CD14-positive monocyte (primary cell): ENCODE data around the gene SWT1. TPM values are rescaled to one million over a fixed set of nuclear protein-coding genes. Genes with fewer than 3 reads are reported as not detected.

Experiments
- DNase-seq, 3 donors: peaks; one replicate each; pipeline ENCODE4 v3.0.0-alpha.2; 2011 to 2022
- H2AFZ ChIP-seq: 2 replicates; pipeline ENCODE4 v1.6.0; 2012; ENCODE audit warnings: mild to moderate bottlenecking, low read depth, low read length, inconsistent platforms; ENCODE audit not compliant: insufficient read depth, poor library complexity, severe bottlenecking
- H3K27ac ChIP-seq, 2 donors: 1 replicate in 1 of 2; 2 replicates in 1 of 2; pipeline ENCODE4 v1.5.1; 2012 to 2013; ENCODE audit warnings: low read length in 2 of 2, control low read depth in 1 of 2, inconsistent platforms in 1 of 2, low read depth in 1 of 2, mild to moderate bottlenecking in 1 of 2
- H3K27me3 ChIP-seq, 2 donors: one replicate each; pipeline versions ENCODE4 v1.6.0 to v1.6.1; 2011 to 2013; ENCODE audit warnings: low read length in 2 of 2; ENCODE audit not compliant: control insufficient read depth in 2 of 2, insufficient read depth in 2 of 2
- H3K36me3 ChIP-seq, 2 donors: replicated peaks in 1 of 2; 1 replicate in 1 of 2; 2 replicates in 1 of 2; pipeline versions ENCODE4 v1.5.1 to v1.6.1; 2012 to 2013; ENCODE audit warnings: low read length in 2 of 2, control low read depth in 1 of 2, inconsistent platforms in 1 of 2, mild to moderate bottlenecking in 1 of 2; ENCODE audit not compliant: insufficient read depth in 2 of 2, control insufficient read depth in 1 of 2
- H3K4me1 ChIP-seq, 2 donors: 1 replicate in 1 of 2; 2 replicates in 1 of 2; pipeline versions ENCODE4 v1.5.1 to v1.6.1; 2012 to 2013; ENCODE audit warnings: low read length in 2 of 2, control low read depth in 1 of 2, inconsistent platforms in 1 of 2, mild to moderate bottlenecking in 1 of 2, moderate library complexity in 1 of 2; ENCODE audit not compliant: insufficient read depth in 2 of 2, control insufficient read depth in 1 of 2
- H3K4me2 ChIP-seq: replicated peaks from 2 replicates; pipeline ENCODE3; 2012; ENCODE audit warnings: low read length, moderate library complexity, mild to moderate bottlenecking; ENCODE audit not compliant: poor library complexity, severe bottlenecking; ENCODE audit errors: extremely low read depth
- H3K4me3 ChIP-seq, 3 experiments: fragments of 200-600 bp in 1 of 3; sonication (generic) in 1 of 3; replicated peaks in 1 of 3; 1 replicate in 2 of 3; 2 replicates in 1 of 3; pipeline ENCODE4 v1.5.1; 2011 to 2013; ENCODE audit warnings: low read length in 3 of 3, mild to moderate bottlenecking in 3 of 3, control low read depth in 2 of 3, low read depth in 2 of 3, inconsistent platforms in 1 of 3, moderate library complexity in 1 of 3
- H3K79me2 ChIP-seq: 2 replicates; pipeline ENCODE4 v1.6.0; 2012; ENCODE audit warnings: mild to moderate bottlenecking, control low read depth, inconsistent platforms, low read length, moderate library complexity; ENCODE audit not compliant: insufficient read depth
- H3K9ac ChIP-seq: 2 replicates; pipeline ENCODE4 v1.6.0; 2017; ENCODE audit warnings: low read length, mild to moderate bottlenecking; ENCODE audit not compliant: insufficient read depth, poor library complexity, severe bottlenecking
- H3K9me3 ChIP-seq, 2 donors: replicated peaks in 1 of 2; 1 replicate in 1 of 2; 2 replicates in 1 of 2; pipeline versions ENCODE4 v1.5.1 to v1.6.1; 2012 to 2013; ENCODE audit warnings: low read length in 2 of 2, control low read depth in 1 of 2; ENCODE audit not compliant: control insufficient read depth in 1 of 2, insufficient read depth in 1 of 2
- H4K20me1 ChIP-seq: 2 replicates; pipeline ENCODE4 v1.6.0; 2012; ENCODE audit warnings: mild to moderate bottlenecking, low read length, control low read depth, moderate library complexity; ENCODE audit not compliant: insufficient read depth
- H3K27ac Mint-ChIP-seq, 7 donors: one replicate each; pipeline ENCODE4 v1.8.0; 2020; ENCODE audit warnings: mild to moderate bottlenecking in 7 of 7, mixed read lengths in 7 of 7, moderate library complexity in 6 of 7, inconsistent platforms in 2 of 7
- H3K27me3 Mint-ChIP-seq, 3 donors: one replicate each; pipeline ENCODE4 v1.8.0; 2021 to 2022; ENCODE audit warnings: low read depth in 3 of 3, mild to moderate bottlenecking in 3 of 3, mixed read lengths in 3 of 3, moderate library complexity in 3 of 3, inconsistent platforms in 1 of 3
- H3K36me3 Mint-ChIP-seq, 2 donors: one replicate each; pipeline ENCODE4 v1.8.0; 2020; ENCODE audit warnings: mixed read lengths in 2 of 2, inconsistent platforms in 1 of 2, mild to moderate bottlenecking in 1 of 2
- H3K4me1 Mint-ChIP-seq: one replicate; pipeline ENCODE4 v1.8.0; 2020; ENCODE audit warnings: mild to moderate bottlenecking, mixed read lengths
- H3K4me3 Mint-ChIP-seq, 2 donors: one replicate each; pipeline ENCODE4 v1.8.0; 2020; ENCODE audit warnings: mild to moderate bottlenecking in 2 of 2, mixed read lengths in 2 of 2, moderate library complexity in 1 of 2
- H3K9me3 Mint-ChIP-seq, 7 donors: one replicate each; pipeline ENCODE4 v1.8.0; 2020 to 2022; ENCODE audit warnings: mixed read lengths in 7 of 7, mild to moderate bottlenecking in 6 of 7, moderate library complexity in 6 of 7, inconsistent platforms in 2 of 7
- WGBS: methylation state at CpG from one replicate; pipeline ENCODE4 v1.1.5; 2013; ENCODE audit warnings: missing lambda C conversion rate; ENCODE audit not compliant: insufficient coverage; 5-methylcytosine and 5-hydroxymethylcytosine counted together
- intact Hi-C, 2 donors: fragments of 100-400 bp; cut with micrococcal nuclease; formaldehyde crosslinking; loops; one replicate each; pipeline versions ENCODE4 v1.15.0 to v1.15.1; 2023
- polyA plus RNA-seq, 3 donors: library from polyadenylated mRNA; depleted of rRNA in 1 of 3; unstranded in 2 of 3; stranded (reverse) in 1 of 3; fragments of 300-500 nt in 2 of 3; fragments of >200 nt in 1 of 3; fragmentation: Illumina TruSeq in 2 of 3; gene quantifications; 1 replicate in 2 of 3; 2 replicates in 1 of 3; pipeline ENCODE4 v1.2.3, GENCODE V29; 2012 to 2021
- TF ChIP-seq, protein P1 (sequence below): fragments of 200-600 bp; IDR thresholded peaks from one replicate; pipeline ENCODE4 v1.8.0; 2022; ENCODE audit warnings: antibody characterized with exemption, mild to moderate bottlenecking

The SWT1 gene
- polyA plus RNA-seq, 3 donors = 0.89 to 2.8 (median 1.7) TPM

DNA sequence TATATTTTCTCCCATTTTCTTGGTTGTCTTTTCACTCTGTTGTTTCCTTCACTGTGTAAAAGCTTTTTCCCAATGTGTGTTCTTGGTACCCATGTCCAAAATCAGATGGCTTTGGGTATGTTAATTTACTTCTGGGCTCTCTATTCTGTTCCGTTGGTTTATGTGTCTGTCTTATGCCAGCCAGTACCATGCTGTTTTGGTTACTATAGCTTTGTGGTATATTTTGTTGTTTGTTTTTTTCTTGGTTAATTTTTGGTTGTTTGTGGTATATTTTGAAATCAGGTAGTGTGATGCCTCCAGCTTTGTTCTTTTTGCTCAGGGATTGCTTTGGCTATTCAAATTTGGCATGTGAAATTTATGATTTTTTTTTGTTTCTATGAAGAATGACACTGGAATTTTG, 67.2 kb downstream of the SWT1 start:
- H3K9me3 Mint-ChIP-seq = peaks cover 5 to 12% (median 7%) of the 10 kb centered on the region in 7 donors

GRCh38 chr1:185227161-185227560, 70.2 kb downstream of the SWT1 start:
- no peak overlapping the region for H3K9ac ChIP-seq
- no peak overlapping the region for H3K4me3 ChIP-seq
- whole genome bisulfite sequencing = 100% methylated on average over 1 of the region's 4 CpGs
- Mint-ChIP-seq H3K4me1 (no peaks in the 10 kb centered on the region), H3K36me3 (peaks cover 15 to 17% of the 10 kb centered on the region in 2 donors), H3K27me3 (peaks cover 0 to 2% (median 0%) of the 10 kb centered on the region in 3 donors), H3K27ac (no peak overlapping the region), H3K4me3 (no peak overlapping the region), H3K9me3 (peaks cover 5 to 12% (median 7%) of the 10 kb centered on the region in 7 donors)
- intact Hi-C loops = no loop called here
- no peaks in the 10 kb centered on the region for H3K9me3 ChIP-seq
- no peaks in the 10 kb centered on the region for H3K79me2 ChIP-seq
- no peak overlapping the region for H2AFZ ChIP-seq
- H3K27me3 ChIP-seq = no peaks in the 10 kb centered on the region
- H3K27ac ChIP-seq = no peak overlapping the region
- H4K20me1 ChIP-seq = no peaks in the 10 kb centered on the region
- no peak for DNase-seq
- H3K4me1 ChIP-seq = no peaks in the 10 kb centered on the region
- H3K4me2 ChIP-seq = no peak overlapping the region
- H3K36me3 ChIP-seq = no peaks in the 10 kb centered on the region
- TF ChIP-seq, protein P1, sequence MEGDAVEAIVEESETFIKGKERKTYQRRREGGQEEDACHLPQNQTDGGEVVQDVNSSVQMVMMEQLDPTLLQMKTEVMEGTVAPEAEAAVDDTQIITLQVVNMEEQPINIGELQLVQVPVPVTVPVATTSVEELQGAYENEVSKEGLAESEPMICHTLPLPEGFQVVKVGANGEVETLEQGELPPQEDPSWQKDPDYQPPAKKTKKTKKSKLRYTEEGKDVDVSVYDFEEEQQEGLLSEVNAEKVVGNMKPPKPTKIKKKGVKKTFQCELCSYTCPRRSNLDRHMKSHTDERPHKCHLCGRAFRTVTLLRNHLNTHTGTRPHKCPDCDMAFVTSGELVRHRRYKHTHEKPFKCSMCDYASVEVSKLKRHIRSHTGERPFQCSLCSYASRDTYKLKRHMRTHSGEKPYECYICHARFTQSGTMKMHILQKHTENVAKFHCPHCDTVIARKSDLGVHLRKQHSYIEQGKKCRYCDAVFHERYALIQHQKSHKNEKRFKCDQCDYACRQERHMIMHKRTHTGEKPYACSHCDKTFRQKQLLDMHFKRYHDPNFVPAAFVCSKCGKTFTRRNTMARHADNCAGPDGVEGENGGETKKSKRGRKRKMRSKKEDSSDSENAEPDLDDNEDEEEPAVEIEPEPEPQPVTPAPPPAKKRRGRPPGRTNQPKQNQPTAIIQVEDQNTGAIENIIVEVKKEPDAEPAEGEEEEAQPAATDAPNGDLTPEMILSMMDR = no peak

More for the DNA sequence above, 67.2 kb downstream of the SWT1 start:
- TF ChIP-seq, protein P1 = no peak
- Histone ChIP-seq H3K4me3 (no peak overlapping the region), H3K79me2 (no peaks in the 10 kb centered on the region), H3K27me3 (no peaks in the 10 kb centered on the region), H4K20me1 (no peaks in the 10 kb centered on the region), H3K4me1 (no peaks in the 10 kb centered on the region), H2AFZ (no peak overlapping the region), H3K9me3 (no peaks in the 10 kb centered on the region), H3K36me3 (no peaks in the 10 kb centered on the region), H3K4me2 (no peak overlapping the region), H3K9ac (no peak overlapping the region), H3K27ac (no peak overlapping the region)
- Mint-ChIP-seq H3K4me1 (no peaks in the 10 kb centered on the region), H3K36me3 (peaks cover 17 to 18% of the 10 kb centered on the region in 2 donors), H3K27ac (no peak overlapping the region), H3K27me3 (peaks cover 0 to 2% (median 0%) of the 10 kb centered on the region in 3 donors), H3K4me3 (no peak overlapping the region)
- DNase-seq = no peak
- intact Hi-C loops = no loop called here
- 100% methylated on average over 1 of the region's 1 CpG for WGBS
